GM18520 (cell line): ENCODE data around the gene TAP1.

Source experiments
- ATAC-seq: cut with Tn5 transposase; IDR thresholded peaks from one replicate; pipeline ENCODE4 v1.9.1; 2021; ENCODE audit not compliant: unreplicated experiment

TAP1 gene

GRCh38 chr6:32840604-32841246 is 12.8 kb downstream of the TAP1 start:
- ATAC-seq, result no peak

GRCh38 chr6:32839356-32839755 is 14.1 kb downstream of the TAP1 start:
- no peak for ATAC-seq

GRCh38 chr6:32838114-32838958 is 15.2 kb downstream of the TAP1 start, which contains the start of gene TAP2:
Gene TAP2 (minus strand): TSS chr6:32838739. CDS start chr6:32838233, 506 bp downstream.
- peak; percentile 69 for ATAC-seq

- ATAC-seq, result no peak
These were observed 15.8 kb downstream of the TAP1 start for GRCh38 chr6:32837651-32838113.

GRCh38 chr6:32836873-32837272 is 16.6 kb downstream of the TAP1 start:
- no peak for ATAC-seq

- ATAC-seq, result no peak
These were observed 18.2 kb downstream of the TAP1 start for GRCh38 chr6:32835167-32835893.

- no peak for ATAC-seq
These were observed 19.8 kb downstream of the TAP1 start for GRCh38 chr6:32833664-32834063.

- no peak for ATAC-seq
These were observed 21.0 kb downstream of the TAP1 start for GRCh38 chr6:32832535-32832934.

- ATAC-seq, result no peak
These were observed 22.6 kb downstream of the TAP1 start for GRCh38 chr6:32830936-32831335.

GRCh38 chr6:32830017-32830416 is 23.5 kb downstream of the TAP1 start:
- ATAC-seq, result no peak

- ATAC-seq, result no peak
These were observed 24.0 kb downstream of the TAP1 start for GRCh38 chr6:32829495-32829894.

- no peak for ATAC-seq
These were observed 26.5 kb downstream of the TAP1 start for GRCh38 chr6:32827025-32827424.

GRCh38 chr6:32825966-32826365 is 27.5 kb downstream of the TAP1 start:
- ATAC-seq, result no peak

GRCh38 chr6:32819729-32820128 is 33.8 kb downstream of the TAP1 start:
- ATAC-seq, result no peak

- no peak for ATAC-seq
These were observed 34.6 kb downstream of the TAP1 start for GRCh38 chr6:32818867-32819266.

GRCh38 chr6:32816746-32817204 is 36.7 kb downstream of the TAP1 start, which contains the start of gene HLA-DOB:
Gene HLA-DOB (minus strand): TSS chr6:32817002. CDS start chr6:32816951, 51 bp downstream.
- no peak for ATAC-seq

GRCh38 chr6:32815996-32816395 is 37.5 kb downstream of the TAP1 start:
- no peak for ATAC-seq

GRCh38 chr6:32815115-32815514 is 38.4 kb downstream of the TAP1 start:
- no peak for ATAC-seq

- ATAC-seq, result no peak
These were observed 39.4 kb downstream of the TAP1 start for GRCh38 chr6:32814145-32814544.

GRCh38 chr6:32809171-32809570 is 44.3 kb downstream of the TAP1 start:
- ATAC-seq, result no peak

GRCh38 chr6:32807020-32807580 is 46.4 kb downstream of the TAP1 start:
- no peak for ATAC-seq
